HG03066 (cell line): Measurements from ENCODE around the gene DCAKD.

Experiments
- ATAC-seq: cut with Tn5 transposase; IDR thresholded peaks from one replicate; pipeline ENCODE4 v1.9.1; 2021; ENCODE audit warnings: low read depth; ENCODE audit not compliant: unreplicated experiment

The DCAKD gene, protein sequence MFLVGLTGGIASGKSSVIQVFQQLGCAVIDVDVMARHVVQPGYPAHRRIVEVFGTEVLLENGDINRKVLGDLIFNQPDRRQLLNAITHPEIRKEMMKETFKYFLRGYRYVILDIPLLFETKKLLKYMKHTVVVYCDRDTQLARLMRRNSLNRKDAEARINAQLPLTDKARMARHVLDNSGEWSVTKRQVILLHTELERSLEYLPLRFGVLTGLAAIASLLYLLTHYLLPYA

GRCh38 chr17:45051060-45051719, at the start of gene DCAKD:
Gene DCAKD, minus strand, starts transcription at chr17:45051632. Its CDS starts 16,747 bp downstream, at chr17:45034885.
- peak; percentile 77 for ATAC-seq

DNA sequence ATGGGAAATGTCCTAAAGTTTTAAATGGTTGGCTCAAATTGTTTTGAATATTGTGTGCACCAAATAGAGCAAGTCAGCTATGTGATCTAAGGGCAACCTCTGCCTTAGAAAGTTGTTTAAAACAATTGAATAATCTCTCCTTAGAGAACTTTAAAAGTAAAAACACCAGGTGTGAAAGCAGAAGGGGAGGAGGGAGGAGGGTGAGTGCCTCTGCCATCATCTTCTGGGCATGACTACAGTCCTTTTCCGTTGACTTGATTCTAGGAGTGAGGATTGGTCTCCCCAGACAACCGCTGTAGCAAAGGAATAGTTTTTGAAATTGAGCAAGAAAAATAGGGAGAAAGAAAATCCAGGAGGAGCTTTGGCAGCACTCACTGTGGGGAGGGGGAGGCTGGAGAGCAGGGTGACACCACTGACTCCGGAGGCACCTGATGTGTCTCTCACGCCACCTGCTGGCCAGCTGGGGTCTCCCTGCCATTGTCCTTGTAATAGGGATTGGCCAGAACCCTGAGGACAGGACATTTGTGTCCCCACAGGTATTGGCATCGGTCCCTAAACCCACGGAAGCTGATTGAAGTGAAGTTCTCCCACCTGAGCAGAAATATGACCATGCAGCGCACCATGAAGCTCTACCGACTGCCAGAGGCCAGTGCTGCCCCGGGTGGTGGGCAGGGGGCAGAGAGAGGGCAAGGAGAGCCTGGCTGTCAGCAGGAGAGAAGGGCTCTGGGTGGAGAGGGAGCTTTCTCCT, 47.6 kb upstream of the DCAKD start:
- no peak for ATAC-seq

DNA sequence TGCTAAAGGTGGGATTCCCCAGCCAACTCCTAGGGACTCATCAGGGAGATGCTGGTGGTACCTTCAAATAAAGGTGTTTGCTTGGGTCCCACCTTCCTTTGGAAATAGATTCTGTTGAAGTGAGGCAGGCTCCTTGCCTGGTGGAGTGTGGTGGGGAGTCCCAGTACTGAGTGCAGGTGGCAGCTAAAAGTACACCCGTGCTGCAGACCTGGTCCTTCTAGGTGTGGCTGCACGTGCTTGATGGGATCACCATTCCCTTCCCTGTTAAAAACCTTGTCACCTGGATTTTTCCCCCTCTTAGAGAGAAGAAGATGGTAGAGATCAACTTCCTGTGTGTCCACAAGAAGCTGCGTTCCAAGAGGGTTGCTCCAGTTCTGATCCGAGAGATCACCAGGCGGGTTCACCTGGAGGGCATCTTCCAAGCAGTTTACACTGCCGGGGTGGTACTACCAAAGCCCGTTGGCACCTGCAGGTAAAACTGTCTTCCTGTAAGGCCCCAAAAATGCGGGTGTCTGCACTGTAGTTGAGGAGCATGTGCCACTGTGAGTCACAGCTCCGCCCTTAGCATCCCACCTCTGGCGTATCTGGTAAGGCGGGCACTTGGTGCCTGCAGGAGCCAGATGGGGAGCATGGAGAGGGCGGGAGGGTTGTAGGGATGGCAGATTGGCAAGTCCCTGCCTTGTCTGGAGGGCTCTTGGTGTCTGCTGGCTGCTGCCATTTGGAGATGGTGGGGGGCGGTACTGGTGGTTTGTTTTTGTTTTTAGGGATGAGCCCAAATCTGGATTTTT, 46.8 kb upstream of the DCAKD start:
- ATAC-seq: no peak

GRCh38 chr17:45096926-45097325, 45.5 kb upstream of the DCAKD start:
- ATAC-seq: no peak

GRCh38 chr17:45096141-45096540, 44.7 kb upstream of the DCAKD start:
- ATAC-seq: no peak

DNA sequence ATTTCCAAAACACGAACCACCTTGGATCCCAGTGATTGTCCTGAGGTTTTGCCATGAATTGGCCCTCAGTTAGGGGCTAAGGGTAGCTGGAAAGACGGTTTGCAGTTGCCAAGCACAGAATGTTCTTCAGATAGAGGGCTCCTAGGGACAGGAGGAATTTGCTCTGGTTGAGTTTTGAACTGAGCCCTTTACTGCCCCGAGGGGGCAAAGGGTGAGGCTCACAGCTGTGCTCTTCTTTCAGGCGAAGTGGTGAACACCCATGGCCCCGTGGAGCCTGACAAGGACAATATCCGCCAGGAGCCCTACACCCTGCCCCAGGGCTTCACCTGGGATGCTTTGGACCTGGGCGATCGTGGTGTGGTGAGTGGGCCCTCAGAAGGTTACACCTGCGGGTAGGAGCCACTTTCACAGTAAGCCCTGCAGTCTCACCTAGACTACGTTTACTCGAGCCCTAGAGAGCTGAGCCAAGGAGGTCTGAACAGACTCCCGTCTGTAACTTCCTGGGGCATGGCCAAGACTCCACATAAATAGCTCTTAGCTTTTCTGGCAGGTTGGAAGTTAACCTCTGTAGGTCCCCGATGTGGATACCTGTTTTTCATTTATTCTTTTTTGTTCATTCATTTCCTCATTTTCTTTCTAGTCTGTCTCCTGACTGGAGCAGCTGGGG, 42.1 kb upstream of the DCAKD start:
- ATAC-seq: no peak

DNA sequence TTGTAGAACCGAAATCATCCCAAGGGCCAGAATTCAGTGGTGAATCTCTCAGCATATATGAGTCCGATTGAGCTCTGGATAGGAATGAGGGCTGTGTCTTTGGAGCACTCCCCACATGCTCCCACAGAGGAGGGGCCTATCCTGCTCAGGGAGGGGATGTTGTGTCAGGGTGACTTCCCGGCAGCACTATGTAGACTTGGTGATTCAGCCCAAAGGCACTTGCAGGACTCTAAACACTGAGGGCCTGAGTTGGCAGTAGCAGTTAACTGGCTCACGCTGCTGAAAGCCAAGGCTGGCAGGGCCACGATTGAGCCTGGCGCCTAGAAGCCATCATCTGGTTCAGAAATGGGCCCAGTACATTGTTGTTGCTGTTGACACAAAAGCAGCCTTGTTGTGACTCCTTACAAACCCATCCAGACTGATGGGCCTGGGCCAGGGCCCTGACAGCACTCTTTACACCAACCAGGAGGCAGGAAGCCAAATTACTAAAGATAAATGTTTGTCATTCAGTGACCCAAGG, 41.5 kb upstream of the DCAKD start:
- ATAC-seq: no peak

GRCh38 chr17:45091778-45092425, 40.5 kb upstream of the DCAKD start:
- ATAC-seq: no peak

DNA sequence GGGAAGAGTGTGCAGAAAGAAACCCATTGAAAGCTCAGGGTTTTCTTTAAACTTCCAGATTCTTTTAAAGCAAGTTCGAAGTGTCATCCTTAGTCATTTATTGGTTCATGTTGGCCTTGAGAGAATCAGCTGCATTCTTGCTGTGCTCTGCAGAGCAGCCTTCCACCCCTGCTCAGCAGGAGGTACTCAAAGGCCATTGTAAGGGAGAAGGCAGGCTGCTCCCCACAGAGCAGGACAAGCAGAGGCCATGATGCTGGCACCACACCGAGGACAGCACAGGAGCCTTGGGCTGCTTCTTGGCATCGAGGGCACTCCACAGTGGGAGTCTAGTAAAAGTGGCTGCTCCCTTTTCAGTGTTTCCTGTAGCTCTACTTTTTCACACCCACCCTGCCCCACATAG, 39.3 kb upstream of the DCAKD start:
- ATAC-seq: no peak

- ATAC-seq: no peak
Measured at GRCh38 chr17:45088741-45089140, 37.3 kb upstream of the DCAKD start.

- ATAC-seq: no peak
Measured at GRCh38 chr17:45087978-45088377, 36.5 kb upstream of the DCAKD start.

- no peak for ATAC-seq
Measured at GRCh38 chr17:45087504-45087975, 36.1 kb upstream of the DCAKD start.

DNA sequence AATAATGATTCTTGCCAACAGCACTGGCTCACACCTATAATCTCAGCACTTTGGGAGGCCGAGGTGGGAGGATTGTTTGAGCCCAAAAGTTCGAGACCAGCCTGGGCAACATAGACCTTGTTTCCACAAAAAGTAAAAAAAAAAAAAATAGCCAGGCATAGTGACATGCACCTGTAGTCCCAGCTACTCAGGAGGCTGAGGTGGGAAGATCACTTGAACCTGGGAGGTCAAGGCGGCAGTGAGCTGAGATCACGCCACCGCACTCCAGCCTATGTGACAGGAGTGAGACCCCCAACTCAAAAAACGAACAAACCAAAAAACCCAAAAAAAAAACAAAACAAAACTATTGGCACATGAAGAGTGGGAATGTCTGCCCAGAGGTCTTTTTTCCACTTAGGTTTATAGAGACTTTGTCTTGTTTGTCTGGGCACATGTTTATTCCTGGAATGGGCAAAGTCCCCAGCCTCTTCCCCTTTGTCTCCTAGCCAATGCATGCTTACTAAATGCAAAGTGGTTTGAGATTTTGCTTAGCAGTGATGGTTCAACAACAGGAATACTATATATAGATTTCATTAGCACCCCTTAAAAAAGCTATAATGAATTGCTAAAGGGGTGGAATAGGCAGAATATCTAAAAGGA, 35.6 kb upstream of the DCAKD start:
- no peak for ATAC-seq

DNA sequence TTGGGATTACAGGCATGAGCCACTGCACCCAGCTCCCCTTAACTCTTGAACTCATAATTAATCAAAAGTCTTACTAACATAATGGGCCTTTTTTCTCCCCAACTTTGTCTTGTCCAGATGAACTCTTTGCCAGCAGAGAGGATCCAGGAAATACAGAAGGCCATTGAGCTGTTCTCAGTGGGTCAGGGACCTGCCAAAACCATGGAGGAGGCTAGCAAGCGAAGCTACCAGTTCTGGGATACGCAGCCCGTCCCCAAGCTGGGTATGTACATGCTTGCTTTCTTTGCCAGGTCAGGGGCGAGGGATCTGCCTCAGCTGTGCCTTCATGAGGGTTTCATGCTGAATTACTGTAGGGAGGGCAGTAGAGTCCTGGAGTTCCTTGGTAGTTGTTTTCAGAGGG, 35.0 kb upstream of the DCAKD start:
- ATAC-seq: no peak

DNA sequence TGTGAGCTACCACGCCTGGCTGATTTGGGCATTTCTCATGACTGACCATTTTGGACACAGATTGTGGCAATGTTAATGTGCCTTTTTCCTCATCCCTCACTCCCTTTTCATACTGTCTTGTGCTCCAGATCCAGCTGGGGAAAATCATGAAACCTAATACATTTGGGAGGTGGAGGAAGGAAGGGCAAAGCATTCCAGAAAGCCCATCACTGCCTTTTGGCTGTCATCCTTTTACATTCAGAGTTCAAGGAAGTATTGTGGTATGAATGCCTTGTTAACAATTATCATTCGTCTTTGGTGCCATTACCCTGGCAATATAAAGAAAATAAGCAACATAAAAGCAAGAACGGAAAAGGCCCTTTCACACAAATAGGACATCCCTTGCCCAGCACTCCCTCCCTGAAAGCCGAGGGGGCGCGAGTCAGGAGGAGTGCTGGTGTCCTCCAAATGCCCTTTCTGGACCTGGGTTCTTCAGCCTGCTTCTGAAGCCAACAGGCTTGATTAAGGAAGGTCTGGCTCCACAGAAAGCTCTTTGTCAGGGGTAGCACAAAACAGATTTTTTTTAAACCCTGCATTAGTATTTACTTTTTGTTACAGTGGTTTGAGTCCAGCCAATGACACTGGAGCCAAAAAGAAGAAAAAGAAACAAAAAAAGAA, 29.7 kb upstream of the DCAKD start:
- ATAC-seq: no peak

DNA sequence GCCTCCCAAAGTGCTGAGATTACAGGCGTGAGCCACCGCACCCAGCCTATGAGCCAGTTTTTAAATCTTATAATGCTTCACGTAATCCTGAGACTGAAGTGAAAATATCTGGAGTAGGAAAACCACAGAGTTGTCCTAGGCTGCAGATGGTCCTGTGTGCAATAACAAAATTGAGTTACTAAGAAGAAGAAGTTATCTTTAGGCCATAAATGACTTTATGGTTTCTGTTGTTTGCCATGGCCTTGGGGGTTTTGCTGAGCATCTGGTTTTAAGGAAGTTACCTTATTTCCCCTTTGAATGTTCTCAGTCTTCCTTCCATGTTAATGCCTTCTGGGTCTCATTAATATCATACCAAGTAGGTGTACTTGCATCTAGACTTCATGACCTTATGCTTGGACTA, 26.2 kb upstream of the DCAKD start:
- no peak for ATAC-seq

DNA sequence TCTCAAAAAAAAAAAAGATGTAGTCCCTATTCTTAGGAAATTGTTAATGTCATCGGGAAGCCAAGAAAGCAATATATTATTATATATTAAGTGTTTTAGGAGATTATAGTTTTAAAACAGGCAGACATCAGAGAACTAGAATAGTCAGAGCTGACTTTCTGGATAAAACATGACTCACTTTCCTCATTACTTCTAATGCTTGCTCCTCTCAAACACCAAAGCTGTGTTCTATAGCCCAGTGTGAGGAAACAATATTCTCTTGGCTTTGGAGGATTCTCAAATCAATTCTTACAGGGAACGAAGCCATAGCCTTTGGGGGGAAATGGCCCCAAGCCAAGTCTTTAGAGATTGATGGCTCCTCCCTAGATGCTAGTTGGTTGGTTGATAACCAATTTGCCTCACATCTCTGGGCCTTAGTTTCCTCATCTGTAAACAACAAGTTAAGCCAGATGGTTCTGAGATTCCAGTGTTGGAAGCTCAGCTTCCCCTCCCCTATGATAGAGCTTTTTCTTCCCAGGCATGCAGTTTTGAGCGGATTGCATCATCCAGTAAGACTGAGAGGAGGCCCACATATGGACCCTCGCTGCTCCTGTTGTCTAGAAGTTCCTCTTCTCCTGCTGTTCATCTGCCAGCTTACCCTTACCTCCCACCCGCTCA, 22.1 kb upstream of the DCAKD start:
- ATAC-seq: no peak

DNA sequence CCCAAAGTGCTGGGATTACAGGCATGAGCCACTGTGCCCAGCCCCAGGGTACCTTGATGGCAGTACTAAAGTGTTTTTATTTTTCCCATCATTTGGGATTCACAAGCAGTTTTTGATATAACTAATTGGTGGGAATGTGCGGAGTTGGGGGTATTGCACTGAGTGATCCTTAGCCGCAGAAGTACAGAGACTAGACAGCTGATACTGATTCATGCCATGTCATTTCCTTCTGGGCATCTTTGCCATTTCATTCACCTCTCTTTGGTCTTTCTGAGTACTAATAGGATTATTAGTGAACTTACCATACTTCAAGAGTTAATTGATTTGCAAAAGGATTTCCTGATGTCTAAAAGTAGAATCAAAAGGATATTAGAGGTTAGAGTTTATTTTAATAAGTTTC, 19.4 kb upstream of the DCAKD start:
- ATAC-seq: no peak
